OCI-M1 (cell line): ENCODE results near the gene TM9SF3.
"Not testable (repeated sequence)": the region's sequence is repeated elsewhere in the genome, so short reads cannot be mapped to it uniquely, and the experiment has no call there.

Experiments used
- DNase-seq: peaks from one replicate; lab custom pipeline; 2025; lab: John Stamatoyannopoulos, UW

Gene TM9SF3

DNA sequence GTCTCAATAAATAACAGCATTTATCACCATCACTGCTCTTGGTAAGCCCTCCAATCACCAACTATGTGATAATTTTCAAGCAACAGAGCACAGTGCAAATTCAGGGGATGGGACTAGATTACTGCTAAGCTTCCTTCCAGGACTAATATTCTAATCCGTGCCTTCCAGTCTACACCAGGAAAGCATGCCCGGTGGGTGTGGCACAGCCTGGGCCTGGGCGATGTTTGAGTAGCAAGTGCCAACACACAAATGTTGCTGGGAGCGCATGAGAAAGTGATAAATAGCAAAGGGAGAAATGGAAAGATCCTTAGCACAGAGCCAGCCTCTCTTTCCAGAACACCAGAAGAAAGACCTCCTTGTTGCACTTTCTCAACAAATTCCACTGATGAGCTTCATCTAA lies 13.5 kb upstream of the TM9SF3 start:
- no peak for DNase-seq

DNA sequence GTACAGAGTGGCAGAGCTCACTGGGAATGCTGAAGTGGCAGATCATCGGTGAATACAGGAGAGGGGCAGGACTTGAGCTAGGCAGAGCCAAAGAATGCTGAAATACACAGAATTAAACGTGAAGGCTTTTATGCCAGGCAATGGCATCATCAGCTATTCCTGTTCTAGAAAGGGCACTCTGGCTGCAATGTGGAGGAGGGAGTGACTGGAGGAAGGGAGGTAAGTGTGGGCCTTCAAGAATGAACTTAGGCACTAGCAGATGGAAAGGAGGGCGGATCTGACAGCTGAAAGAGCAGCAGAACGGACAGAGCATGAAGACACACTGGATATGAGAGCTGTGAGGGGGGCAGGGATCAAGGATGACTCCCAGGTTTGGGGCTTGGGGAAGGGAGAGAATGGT lies 12.0 kb upstream of the TM9SF3 start:
- no peak for DNase-seq

DNA sequence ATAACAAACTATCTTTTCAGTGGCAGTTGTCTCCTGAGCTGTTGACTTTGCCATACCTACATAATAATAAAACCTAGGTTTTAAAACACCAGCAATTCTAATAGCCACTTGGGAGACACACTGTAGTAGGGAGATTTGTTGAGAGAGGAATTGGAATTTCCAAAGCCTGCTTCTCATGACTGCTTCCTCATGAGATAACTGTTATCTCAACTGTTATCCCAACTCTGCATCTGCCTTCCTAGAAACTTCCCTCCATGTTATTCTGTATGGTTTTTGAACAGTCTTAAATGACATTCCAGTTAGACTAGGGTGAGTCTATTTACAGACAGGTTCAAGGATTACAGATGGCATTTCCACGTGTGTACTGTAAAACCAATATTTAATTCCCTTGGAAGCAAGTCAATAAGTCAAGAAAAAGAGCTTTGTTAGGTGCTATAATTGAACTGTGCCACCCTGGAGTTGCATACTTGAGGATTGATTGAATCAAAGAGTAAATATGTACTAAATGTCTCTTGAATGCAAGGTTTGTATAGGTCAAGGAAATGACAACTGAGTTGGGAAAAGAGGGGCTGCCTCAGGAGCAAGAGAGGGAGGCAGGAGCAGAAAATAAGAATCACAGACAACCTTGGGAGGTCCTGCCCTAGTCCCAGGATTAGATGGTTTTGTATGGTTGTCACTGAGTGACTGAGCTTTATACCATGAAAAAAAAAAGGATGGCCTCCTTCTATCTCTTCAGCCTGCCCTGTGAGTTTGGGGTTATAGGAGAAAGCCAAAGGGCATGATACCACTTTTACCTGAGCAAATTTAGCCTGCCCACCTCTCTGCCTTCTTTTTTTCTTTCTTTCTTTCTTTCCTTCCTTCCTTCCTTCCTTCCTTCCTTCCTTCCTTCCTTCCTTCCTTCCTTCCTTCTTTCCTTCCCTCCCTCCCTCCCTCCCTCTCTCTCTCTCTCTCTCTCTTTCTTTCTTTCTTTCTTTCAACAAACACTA lies 9.9 kb upstream of the TM9SF3 start:
- peak; percentile 44 for DNase-seq

DNA sequence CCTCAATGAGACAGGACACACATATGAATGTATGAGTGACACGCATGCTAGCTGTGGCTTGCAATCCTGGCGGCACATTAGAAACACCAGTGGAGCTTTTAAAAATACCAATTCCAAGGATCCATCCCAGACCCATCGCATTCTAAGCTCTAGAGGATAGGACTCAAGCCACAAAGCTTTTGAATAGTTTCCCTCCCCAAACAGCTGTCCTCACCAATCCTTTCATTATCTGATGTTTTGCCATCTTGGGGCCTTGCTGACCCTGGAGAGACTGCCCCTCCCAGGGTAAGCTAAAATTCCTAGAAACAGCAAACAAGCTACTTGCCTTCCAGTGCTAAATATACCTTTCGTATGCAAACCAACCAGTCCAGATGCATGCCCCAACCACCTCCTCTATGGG lies 8.9 kb upstream of the TM9SF3 start:
- no peak for DNase-seq

DNA sequence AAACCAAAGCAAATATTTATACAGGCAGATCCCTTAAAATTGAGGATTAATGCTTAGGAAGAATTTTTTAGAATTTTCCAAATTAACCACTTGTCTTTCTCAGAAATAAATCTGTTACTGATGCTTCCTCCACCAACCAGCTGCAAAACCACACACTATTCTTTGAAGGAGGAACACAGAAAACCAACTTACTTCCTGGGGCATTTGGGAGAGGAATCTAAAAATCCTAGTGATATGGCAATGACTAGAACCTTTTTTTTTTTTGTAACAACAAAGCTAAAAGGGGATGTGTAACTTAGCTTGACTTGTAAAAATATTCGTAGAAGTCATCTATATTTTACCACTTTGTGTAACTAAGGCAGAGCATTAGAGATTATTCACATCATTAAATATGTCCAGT lies 5.1 kb upstream of the TM9SF3 start:
- DNase-seq, result no peak

DNA sequence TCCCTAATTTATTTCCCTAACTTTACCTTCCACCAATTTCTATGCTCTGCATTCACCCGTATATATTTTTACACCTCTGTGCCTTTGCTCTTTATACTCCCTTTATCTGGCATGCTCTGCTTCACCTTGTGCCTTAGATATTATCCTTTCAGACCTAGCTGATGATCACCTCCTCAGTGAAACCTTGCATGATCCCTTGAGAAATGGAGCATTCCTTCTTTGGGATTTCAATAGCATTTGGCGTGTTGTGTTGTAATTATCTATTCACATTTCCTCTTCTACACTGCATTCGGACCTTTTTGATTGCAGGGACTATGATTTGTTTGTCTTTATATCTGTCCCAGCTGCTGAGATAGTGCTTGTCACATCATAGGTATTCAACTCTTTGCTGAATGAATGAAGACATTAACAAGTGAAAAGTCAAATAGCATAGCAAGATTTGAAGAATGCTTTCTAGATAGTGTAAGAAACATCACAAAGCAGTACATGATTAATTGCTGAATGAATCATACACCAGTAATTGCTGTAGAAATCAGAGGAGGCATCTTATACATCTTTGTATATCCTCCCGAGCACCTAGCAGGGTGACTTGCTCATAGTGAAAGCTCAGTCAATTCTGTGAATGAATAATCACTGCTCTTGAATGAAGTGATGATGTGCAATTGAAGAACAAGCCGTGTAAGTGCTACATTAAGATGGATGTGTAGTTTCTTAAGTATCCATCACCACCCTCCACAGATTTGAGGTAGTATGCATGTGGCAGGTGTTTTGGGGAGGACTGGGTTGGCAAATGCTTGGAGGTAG lies 2.0 kb upstream of the TM9SF3 start:
- DNase-seq, result no peak

DNA sequence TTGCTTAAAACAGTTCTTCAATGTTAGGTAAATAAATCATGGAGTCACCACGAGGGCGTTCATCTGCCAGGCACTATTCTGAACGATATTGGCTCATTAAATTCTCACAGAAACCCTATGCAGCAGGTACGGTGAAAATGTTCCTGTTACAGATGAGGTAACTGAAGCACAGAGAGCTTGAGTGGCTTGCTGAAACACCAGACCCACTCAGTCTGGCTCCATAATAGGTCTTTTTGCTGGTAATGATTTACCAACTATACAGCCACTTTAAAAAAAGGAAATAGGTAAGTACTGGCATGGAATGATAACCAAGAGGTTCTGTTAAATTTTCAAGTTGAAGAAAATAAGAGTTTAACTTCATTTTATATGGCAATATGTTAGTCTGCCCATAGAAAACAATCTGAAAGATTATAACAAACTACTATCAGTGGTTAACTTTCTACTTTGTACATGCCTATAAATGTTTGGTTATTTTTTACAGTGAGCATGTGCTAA lies 1.3 kb upstream of the TM9SF3 start:
- no peak for DNase-seq

DNA sequence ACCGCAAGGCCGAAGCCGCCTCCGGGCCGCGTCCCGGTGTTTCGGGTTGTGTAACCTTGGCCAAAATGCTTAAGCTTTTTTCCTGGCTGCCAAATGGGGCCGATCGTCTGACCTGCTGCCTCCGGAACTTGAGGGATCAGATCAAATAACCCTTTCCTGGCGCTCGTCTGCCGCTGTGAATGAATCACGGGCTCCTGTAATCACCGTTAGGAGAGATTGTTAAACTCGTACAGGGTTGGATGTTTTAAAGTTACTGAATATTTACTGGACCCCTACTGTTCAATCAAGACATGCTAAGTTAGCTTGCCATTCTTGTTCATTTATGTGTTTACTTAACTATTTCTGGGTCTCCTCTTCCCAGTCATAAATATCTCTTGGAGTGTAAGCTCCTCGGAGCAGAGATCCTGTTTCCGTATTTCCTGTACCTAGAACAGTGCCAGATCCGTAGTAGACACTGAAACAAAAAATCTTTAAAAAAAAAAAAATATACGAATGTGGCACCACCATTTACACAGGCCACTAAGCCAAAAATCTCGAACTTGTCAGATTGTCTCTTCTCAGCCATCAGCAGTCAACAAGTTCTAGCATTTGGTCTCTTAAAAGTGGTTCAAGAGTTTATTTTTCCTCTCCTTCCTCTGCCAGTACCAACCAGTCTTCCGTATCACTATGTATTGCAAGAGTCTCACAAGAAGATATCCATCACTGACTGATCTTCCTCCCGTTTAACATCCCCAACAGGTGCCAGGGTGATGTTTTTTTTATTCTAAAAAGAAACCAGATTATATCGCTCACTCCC lies 650 bp upstream of the TM9SF3 start:
- DNase-seq, result peak; percentile 89

DNA sequence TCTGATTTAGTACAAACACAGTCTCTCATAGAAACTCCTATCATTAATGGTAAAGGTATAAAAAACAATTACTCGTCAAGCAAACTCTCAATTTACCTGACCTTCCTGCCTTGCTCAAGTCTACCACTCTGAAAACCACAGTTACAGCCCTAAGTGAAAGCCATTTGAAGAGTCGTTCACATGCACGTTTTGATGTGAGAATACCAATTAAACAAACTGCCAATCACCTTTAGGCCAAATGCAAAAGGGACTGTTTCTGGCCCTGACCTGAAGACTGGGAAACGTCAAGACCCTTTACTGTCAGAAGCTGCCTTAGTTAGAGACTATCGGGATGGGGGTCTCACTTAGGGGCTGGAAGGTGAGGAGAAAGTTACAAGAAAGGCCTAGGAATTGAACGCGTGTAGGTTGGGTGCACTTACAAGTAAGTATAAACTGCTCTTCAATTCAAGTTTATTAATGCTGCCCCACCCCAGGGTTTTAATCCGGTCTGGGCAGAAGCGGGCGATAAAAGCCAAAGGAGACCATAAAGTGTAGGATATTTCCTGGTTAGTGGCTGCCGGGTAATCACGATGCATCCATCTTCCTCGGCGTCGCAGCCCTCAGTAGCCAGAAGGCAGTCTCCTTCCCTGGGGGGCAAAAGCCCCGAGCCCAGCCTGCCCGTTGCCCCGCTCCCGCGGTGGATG lies 935 bp downstream of the TM9SF3 start:
- peak; percentile 79 for DNase-seq

DNA sequence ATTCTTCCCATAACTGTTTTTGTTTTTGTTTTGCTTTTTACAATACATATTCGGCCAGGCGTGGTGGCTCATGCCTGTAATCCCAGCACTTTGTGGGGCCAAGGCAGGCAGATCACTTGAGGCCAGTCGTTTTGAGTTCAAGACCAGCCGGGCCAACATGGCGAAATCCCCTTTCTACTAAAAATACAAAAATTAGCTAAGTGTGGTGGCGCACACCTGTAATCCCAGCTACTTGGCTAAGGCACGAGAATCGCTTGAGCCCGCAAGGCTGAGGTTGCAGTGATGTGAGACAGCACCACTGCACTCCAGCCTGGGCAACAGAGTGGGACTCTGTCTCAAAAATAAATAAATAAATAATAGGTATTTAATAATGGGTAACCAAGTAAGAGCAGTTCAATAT lies 2.3 kb downstream of the TM9SF3 start:
- no peak for DNase-seq

DNA sequence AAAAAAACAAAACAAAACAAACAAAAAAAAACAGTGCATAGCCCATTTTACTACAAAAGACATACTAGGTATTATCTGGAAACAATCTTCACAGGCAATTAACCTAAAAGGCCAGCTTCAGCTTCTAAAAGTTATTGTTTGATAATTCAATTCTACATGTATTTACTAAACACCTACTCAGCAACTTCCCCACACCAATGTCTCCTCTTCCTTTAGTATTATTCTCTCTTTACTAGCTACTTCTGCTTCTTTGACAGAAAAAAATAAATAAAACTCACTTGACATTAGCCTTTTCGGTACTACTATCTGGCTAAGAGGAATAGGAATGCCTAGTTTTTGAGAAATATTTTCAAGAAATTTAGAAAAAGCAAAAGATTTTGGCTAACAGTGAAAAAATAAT lies 2.8 kb downstream of the TM9SF3 start:
- DNase-seq, result peak; percentile 23

DNA sequence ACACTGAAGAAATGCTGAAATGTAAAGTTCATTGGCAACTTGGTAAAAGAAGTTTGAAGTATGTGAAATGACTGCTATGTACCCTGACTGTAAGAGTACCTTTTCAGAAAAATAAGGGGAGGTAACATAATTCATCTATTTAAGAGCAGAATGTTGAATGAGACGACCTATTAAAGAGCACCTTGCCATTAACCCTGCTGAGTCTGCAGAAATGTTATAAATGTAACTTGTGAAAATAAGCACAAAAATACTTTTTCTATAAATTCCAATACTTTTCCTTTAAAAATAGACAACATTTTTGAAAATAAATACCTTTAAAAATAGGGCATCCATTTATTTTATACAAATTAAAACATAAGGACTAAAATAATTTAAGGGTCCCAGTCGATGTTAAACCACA lies 7.7 kb downstream of the TM9SF3 start:
- no peak for DNase-seq

DNA sequence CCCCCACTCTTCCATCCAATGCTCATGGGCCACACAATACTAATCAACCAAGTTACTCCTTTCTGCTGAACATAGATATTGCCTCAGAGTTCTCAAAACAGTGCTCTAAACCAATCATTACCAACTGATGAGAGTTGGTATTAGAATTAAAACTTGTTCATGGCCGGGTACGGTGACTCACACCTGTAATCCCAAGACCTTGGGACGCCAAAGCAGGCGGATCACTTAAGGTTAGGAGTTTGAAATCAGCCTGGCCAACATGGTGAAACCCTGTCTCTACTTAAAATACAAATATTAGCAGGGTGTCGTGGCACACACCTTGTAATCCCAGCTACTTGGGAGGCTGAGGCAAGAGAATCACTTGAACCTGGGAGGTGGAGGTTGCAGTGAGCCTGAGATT lies 8.2 kb downstream of the TM9SF3 start:
- DNase-seq, result no peak

DNA sequence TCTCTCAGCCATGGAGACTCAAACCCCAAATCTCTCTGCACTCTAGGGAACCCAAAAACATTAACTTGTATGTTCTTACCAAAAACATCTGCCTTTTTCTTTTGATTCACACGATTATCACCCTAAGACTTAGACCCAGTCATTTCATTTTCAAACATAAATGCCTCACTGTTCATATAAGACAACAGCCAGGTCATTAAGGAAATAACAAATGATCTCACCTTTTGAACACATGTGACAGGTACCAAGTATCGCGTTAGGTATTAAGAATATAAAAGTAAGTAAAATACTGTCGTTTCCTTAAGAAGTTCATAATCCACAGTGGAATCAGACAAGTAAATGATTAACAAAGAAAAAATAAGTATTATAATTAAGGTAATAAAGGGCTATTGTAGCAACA lies 8.8 kb downstream of the TM9SF3 start:
- DNase-seq, result no peak

DNA sequence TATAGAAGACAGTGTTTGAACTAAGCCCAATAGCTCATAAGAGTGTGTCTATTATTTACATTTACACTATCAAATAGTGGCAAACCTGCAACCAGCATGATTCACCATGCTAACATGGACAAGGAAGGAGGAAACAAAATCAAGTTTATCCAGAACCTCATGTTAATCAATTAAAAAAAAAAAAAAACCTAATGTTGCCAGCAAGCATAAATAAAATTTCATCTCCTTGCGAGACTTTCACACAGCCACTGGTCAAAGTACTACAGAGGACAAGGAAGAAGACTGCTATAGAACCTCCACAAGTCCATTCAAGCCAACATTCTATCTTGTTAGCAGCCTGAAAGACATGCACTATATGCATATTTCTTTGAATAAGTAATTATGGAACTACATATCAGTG lies 9.7 kb downstream of the TM9SF3 start:
- no peak for DNase-seq

DNA sequence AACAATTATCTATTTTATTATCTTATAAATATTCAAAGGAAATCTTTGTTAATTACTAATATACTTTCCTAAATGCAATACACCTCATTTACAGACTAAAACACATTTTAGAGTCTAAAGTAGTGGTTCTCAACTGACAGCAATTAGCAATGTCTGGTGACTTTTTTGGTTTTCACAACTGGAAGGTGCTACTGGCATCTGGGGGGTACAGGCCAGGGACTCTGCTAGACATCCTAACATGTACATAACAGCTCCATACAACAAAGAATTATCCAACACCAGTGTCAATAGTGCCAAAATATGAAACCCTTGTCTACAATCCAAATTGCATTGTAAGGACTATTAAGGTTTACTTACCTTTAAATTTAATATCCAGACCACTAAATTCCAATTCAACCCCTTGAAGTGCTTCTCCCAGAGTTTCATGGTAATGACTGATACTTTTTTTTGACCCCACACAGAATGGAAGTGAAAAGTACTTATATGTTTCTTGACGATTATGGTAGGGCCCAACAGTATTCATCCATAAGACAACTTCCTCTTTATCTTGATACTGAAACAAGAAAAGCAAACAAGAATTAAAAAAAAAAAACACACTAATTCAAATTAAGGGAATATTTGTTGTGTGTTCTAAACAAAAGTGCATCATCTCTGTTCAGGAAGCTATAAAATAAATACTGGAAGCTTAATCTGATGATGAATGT lies 10.4 kb downstream of the TM9SF3 start:
- DNase-seq, result peak; percentile 44

DNA sequence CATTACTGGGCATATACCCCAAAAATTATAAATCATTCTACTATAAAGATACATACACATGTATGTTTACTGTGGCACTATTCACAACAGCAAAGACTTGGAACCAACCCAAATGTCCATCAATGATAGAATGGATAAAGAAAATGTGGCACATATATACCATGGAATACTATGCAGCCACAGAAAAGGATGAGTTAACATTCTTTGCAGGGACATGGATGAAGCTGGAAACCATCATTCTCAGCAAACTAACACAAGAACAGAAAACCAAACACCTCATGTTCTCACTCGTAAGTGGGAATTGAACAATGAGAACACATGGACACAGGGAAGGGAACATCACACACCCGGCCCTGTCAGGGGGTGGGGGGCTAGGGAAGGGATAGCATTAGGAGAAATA lies 12.2 kb downstream of the TM9SF3 start:
- not testable (repeated sequence) for DNase-seq

DNA sequence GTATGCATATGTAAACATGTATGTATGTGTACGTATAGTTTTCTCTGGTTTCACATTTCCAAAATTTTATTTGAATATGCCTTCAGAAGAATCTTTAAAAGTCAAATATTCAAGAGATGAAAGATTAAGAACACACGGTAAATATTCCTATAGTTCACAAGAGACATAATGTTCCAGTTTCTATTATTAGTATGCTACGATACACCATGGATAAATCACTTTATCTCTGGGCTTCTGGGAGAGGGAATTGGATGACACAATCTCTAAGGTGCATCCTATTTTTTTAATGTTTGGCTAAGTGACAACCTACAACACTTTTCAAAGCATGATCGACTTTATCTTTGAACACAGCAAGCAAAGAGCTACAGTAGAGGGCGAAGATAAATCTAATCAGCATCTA lies 13.8 kb downstream of the TM9SF3 start:
- DNase-seq, result no peak

DNA sequence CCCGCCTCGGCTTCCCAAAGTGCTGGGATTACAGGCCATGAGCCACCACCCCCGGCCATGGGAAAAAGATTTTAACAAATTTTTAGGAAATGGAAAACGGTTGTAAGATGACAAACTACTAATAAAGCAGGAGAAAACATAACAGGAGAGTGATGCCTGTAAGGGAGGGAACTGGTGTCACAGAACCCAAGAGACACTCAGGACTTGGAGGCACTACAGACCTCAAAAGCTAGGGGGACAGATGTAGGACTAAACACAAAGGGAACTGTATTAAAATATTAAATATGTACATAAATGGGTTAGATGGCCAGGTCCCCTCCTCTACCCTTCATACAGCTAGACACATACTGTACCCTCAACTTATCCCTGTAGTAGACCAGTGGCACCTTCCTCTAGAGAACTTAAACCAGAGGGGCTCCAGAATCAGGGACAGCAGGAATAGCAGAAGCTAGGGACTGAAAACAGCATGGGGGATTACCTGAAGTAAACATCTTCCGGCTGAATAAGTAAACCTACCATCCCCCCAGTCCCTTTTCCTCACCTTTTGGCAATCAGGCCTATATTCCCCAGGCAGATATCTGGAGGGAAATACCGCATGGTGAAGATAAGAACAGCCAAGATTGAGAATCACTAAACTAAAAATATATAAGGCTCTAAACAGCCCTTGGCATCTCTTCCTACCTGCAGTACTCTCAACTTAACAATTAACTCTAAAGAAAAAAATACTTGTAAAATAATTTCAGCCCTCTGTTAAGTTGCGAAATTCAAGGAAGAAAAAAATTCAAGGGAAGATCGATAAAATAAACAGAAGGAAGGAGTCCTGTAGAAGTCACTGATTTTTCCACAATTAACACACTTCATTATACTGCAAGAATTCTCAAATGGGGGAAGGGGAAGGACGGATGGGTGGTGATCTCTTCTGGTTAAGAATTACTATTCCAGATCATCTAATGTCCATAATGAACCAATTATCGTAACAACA lies 15.5 kb downstream of the TM9SF3 start:
- no peak for DNase-seq

DNA sequence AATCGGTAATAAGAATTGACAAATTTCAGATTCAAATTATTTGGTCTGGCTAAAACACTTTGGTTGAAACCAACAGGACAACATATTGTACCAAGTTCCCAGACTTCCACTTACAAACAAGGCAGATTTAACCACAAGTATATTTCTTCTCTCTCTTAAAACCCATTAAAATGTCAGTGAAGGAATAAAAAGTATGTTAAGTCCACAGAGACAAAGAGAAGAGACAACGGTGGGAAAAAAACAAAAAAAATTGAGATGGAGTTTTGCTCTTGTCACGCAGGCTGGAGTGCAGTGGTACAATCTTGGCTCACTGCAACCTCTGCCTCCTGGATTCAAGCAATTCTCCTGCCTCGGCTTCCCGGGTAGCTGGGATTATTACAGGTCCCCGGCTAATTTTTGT lies 16.3 kb downstream of the TM9SF3 start:
- no peak for DNase-seq
